ENCODE data around the gene HSPA1B.
"Not testable (repeated sequence)": the region's sequence is repeated elsewhere in the genome, so short reads cannot be mapped to it uniquely, and the experiment has no call there.

Gene HSPA1B

DNA sequence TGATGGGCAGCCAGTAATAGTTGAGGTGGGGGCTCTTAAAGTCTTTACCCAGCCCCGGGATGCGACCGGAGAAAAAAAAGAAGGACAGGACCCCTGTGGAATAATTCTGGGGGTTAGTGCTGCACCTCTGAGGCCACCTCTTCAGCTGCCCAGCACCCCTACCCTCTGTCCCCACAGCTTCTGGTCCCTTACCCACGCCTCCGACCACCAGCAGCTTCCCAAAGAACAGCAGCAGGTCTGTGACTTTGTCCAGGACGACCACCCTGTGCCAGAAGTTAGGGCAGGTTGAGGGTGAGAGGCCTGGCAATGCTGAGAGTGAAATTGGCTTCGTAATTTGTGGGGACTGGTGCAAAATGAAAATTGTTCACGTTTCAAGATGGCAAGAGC, 37.3 kb downstream of the HSPA1B start:
- ChIA-PET POLR2A (interaction anchor here (0.6 to 1.0 kb wide), 2 partner anchors 24 to 58 kb away, joined by 3 read pairs; partner anchors contain the start of gene LSM2), CTCF (interaction anchor here (0.6 to 4.5 kb wide), 9 partner anchors 11 to 205 kb away, joined by 3 to 22 read pairs (median 4); partner anchors contain the start of genes DDAH2 and LY6G5C)
- no peak for TF ChIP-seq CTCF (IDR thresholded peaks at IDR 0.05; ENCODE audit: insufficient read depth, low read length, missing control alignments)
- H3K4me3 ChIP-seq (ENCODE audit: low read depth, low read length), result no peak overlapping the region
- no peak for DNase-seq (ENCODE audit: low read depth, low spot score)

GRCh38 chr6:31865205-31866118, 37.9 kb downstream of the HSPA1B start:
- no peak for DNase-seq (ENCODE audit: low read depth, low spot score)
- ChIA-PET POLR2A (no interaction called here), CTCF (interaction anchor here (0.9 to 4.5 kb wide), 2 partner anchors 10 to 185 kb away, joined by 3 to 22 read pairs; partner anchors contain the start of gene LY6G5C)
- no peak for TF ChIP-seq CTCF (IDR thresholded peaks at IDR 0.05; ENCODE audit: insufficient read depth, low read length, missing control alignments)
- H3K4me3 ChIP-seq (ENCODE audit: low read depth, low read length), result no peak overlapping the region

DNA sequence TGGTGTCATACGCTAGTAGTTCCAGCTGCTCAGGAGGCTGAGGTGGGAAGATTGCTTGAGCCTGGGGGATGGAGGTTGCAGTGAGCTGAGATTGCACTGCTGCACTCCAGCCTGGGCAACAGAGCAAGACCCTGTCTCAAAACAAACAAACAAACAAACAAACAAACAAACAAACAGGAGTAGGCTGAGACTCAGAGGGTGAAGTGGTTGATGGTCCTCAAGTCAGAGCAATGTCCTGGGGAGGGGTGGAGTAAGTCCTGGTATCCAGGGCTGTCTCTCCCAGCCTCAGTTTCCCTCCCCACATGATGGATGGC, 41.1 kb downstream of the HSPA1B start:
- CTCF ChIA-PET, result interaction anchor here (2.0 kb wide), 1 partner anchor 84 kb away, joined by 10 read pairs; no protein-coding TSS in a partner anchor
- POLR2A ChIA-PET, result interaction anchor here (0.8 kb wide), 1 partner anchor 103 kb away, joined by 3 read pairs; the partner anchor contains the start of gene DXO
- H3K4me3 ChIP-seq (ENCODE audit: low read depth, low read length); DNase-seq (ENCODE audit: low read depth, low spot score): not testable (repeated sequence)

DNA sequence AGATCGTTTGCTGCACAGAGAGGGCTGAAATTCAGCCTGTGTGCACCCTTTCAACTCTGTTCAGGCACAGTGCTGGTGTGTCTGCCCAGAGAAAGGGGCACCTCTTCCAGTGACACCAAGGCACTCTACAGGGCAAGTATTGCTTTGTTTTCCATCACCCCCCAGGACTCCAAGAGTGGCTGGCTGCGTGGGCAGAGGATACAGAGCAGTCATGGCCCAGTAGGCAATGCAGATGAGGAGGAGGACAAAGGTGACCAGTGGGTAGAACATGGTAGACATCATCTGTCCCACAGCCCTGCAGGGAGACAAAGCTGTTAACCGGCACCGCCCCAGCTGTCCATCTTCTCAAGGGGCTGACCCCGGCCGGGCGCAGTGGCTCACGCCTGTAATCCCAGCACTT, 41.8 kb downstream of the HSPA1B start:
- no peak overlapping the region for H3K4me3 ChIP-seq (ENCODE audit: low read depth, low read length)
- ChIA-PET CTCF (interaction anchor here (2.0 kb wide), 1 partner anchor 83 kb away, joined by 10 read pairs; no protein-coding TSS in a partner anchor), POLR2A (no interaction called here)
- no peak for TF ChIP-seq CTCF (IDR thresholded peaks at IDR 0.05; ENCODE audit: insufficient read depth, low read length, missing control alignments)
- DNase-seq (ENCODE audit: low read depth, low spot score), result no peak

GRCh38 chr6:31870385-31870921, 42.9 kb downstream of the HSPA1B start:
- TF ChIP-seq CTCF (IDR thresholded peaks at IDR 0.05; ENCODE audit: insufficient read depth, low read length, missing control alignments), result no peak
- CTCF ChIA-PET, result interaction anchor here (1.9 kb wide), 1 partner anchor 18 kb away, joined by 7 read pairs; no protein-coding TSS in a partner anchor
- no peak for DNase-seq (ENCODE audit: low read depth, low spot score)

GRCh38 chr6:31871046-31871659, 43.6 kb downstream of the HSPA1B start:
- DNase-seq (ENCODE audit: low read depth, low spot score), result no peak
- H3K4me3 ChIP-seq (ENCODE audit: low read depth, low read length), result no peak overlapping the region
- TF ChIP-seq CTCF (IDR thresholded peaks at IDR 0.05; ENCODE audit: insufficient read depth, low read length, missing control alignments), result no peak
- POLR2A ChIA-PET, result no interaction called here
- CTCF ChIA-PET, result interaction anchor here (0.6 to 1.9 kb wide), 3 partner anchors 17 to 320 kb away, joined by 3 to 7 read pairs (median 3); no protein-coding TSS in a partner anchor

More at GRCh38 chr6:31870385-31870921, 42.9 kb downstream of the HSPA1B start:
- no peak overlapping the region for H3K4me3 ChIP-seq (ENCODE audit: low read depth, low read length)
- POLR2A ChIA-PET, result no interaction called here
